Measurements from ENCODE around the gene UST. TPM values are rescaled to one million over a fixed set of nuclear protein-coding genes. Genes with fewer than 3 reads are reported as not detected.

Gene UST
- total RNA-seq, 1 donor from 2014 or later, result 5.2 TPM

DNA sequence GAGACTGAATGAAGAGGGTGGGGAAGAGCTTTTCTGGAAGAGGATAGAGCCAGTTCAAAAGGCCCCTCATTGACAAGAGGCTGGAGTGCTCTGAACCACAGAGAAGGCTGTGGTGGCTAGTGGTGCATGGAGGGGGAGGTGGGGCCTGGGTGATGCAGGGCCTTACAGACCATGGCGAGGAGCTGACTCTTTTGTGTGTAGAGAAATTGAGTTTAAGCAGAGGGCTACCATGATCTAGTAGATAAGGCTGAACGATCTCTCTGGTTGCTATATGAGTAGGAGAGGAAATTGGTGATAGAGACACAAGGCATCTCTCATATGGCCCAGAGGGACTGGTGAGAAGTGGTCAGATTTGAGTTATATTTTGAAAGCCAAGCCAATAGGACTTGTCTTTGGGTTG is 137.6 kb downstream of the UST start:
- DNase-seq (ENCODE audit: low read depth), result no peak
- no peak for TF ChIP-seq CTCF (IDR thresholded peaks at IDR 0.05; ENCODE audit: insufficient read depth, low read length, poor library complexity, severe bottlenecking)

GRCh38 chr6:148885136-148885865 is 138.5 kb downstream of the UST start:
- Histone ChIP-seq H3K27me3 (ENCODE audit: control insufficient read depth, insufficient read depth, low read length) (no peaks in the 10 kb centered on the region), H3K4me3 (ENCODE audit: low read depth, low read length) (no peak overlapping the region), H3K36me3 (ENCODE audit: control insufficient read depth, insufficient read depth, low read length) (no peaks in the 10 kb centered on the region)
- DNase-seq (ENCODE audit: low read depth), result no peak
- TF ChIP-seq CTCF (IDR thresholded peaks at IDR 0.05; ENCODE audit: insufficient read depth, low read length, poor library complexity, severe bottlenecking), result no peak

More for the DNA sequence above, 137.6 kb downstream of the UST start:
- Histone ChIP-seq H3K36me3 (ENCODE audit: control insufficient read depth, insufficient read depth, low read length) (no peaks in the 10 kb centered on the region), H3K4me3 (ENCODE audit: low read depth, low read length) (no peak overlapping the region), H3K27me3 (ENCODE audit: control insufficient read depth, insufficient read depth, low read length) (no peaks in the 10 kb centered on the region)

DNA sequence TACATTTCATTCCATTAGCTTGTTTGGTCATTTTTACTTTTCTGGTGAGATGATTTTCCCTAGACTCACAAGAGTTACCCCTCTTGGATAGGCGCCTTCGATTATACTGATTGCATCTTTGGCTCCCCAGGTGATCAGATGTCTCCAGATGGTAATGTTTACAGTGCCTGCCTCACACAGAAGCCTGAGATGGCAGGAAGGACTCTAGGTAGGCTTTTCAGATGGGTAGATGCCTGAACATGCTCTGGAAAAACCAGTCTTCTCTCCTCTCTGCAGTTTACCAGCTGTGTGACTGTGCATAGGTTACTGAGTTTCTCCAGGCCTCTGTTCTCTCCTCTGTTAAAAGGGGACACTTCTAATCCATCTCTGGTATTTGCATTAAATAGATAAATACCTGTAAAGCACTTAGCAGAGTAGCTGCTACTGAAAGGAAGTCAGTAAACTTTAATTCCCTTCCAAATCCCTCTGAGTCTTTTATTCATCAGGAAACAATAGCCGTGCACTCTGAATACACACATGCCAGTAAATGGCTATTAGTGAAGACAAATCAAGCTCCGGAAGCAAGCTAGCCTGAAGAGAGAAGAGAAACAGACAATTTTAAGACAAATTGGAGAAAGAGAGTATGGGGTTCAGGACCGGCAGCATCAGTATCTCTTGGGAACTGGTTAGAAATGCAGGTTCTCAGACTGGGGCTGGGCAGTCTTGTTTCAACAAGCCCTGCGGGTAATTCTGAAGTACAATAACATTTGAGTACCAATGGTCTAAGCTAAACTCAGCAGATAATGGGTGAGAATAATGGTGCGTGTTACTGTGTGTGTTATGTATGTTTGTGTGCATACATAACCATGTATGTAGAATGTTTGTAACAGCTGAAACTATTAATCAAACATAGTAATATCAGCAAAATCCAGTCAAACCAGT is 139.4 kb downstream of the UST start:
- no peaks in the 10 kb centered on the region for H3K27me3 ChIP-seq (ENCODE audit: control insufficient read depth, insufficient read depth, low read length)
- no peak for DNase-seq (ENCODE audit: low read depth)
- H3K36me3 ChIP-seq (ENCODE audit: control insufficient read depth, insufficient read depth, low read length), result no peaks in the 10 kb centered on the region
- no peak for TF ChIP-seq CTCF (IDR thresholded peaks at IDR 0.05; ENCODE audit: insufficient read depth, low read length, poor library complexity, severe bottlenecking)
- no peak overlapping the region for H3K4me3 ChIP-seq (ENCODE audit: low read depth, low read length)

GRCh38 chr6:148887181-148887580 is 140.4 kb downstream of the UST start:
- DNase-seq (ENCODE audit: low read depth), result no peak
- no peaks in the 10 kb centered on the region for H3K27me3 ChIP-seq (ENCODE audit: control insufficient read depth, insufficient read depth, low read length)
- no peaks in the 10 kb centered on the region for H3K36me3 ChIP-seq (ENCODE audit: control insufficient read depth, insufficient read depth, low read length)
- H3K4me3 ChIP-seq (ENCODE audit: low read depth, low read length), result no peak overlapping the region
- TF ChIP-seq CTCF (IDR thresholded peaks at IDR 0.05; ENCODE audit: insufficient read depth, low read length, poor library complexity, severe bottlenecking), result no peak

GRCh38 chr6:148888856-148889255 is 142.0 kb downstream of the UST start:
- no peak for DNase-seq (ENCODE audit: low read depth)
- no peak overlapping the region for H3K4me3 ChIP-seq (ENCODE audit: low read depth, low read length)
- no peak for TF ChIP-seq CTCF (IDR thresholded peaks at IDR 0.05; ENCODE audit: insufficient read depth, low read length, poor library complexity, severe bottlenecking)
- no peaks in the 10 kb centered on the region for H3K36me3 ChIP-seq (ENCODE audit: control insufficient read depth, insufficient read depth, low read length)
- no peaks in the 10 kb centered on the region for H3K27me3 ChIP-seq (ENCODE audit: control insufficient read depth, insufficient read depth, low read length)
